CD4-positive, alpha-beta T cell treated with Interleukin-17A for 4 hours (primary cell): ENCODE results near the gene TPRN.
A peak's percentile ranks its signal among the peaks of the same experiment; 100 is the strongest.

Experiments used
- DNase-seq: peaks from one replicate; pipeline ENCODE4 v3.0.0-alpha.2; 2020; ENCODE audit warnings: mixed read lengths

Gene TPRN

GRCh38 chr9:137205126-137206069 lies 4.9 kb upstream of the TPRN start, which contains the start of the genes NDOR1 and TMEM203:
TSS of gene NDOR1 (plus strand) at chr9:137205700. CDS start at chr9:137205778, 78 bp downstream.
TSS of gene TMEM203 (minus strand) at chr9:137205648. CDS start at chr9:137205414, 234 bp downstream.
- peak; percentile 95 for DNase-seq

GRCh38 chr9:137204731-137205125 lies 4.2 kb upstream of the TPRN start:
- no peak for DNase-seq

- DNase-seq, result no peak
Measured at GRCh38 chr9:137202966-137203365, 2.4 kb upstream of the TPRN start.

GRCh38 chr9:137201205-137201868 lies 796 bp upstream of the TPRN start:
- DNase-seq, result no peak

- no peak for DNase-seq
Measured at GRCh38 chr9:137199411-137200121, 975 bp downstream of the TPRN start.

- DNase-seq, result no peak
Measured at GRCh38 chr9:137198902-137199283, 1.6 kb downstream of the TPRN start.

GRCh38 chr9:137198051-137198901 lies 2.3 kb downstream of the TPRN start:
- DNase-seq, result no peak

- DNase-seq, result no peak
Measured at GRCh38 chr9:137195525-137196220, 4.9 kb downstream of the TPRN start.

GRCh38 chr9:137194909-137195308 lies 5.6 kb downstream of the TPRN start:
- no peak for DNase-seq

- no peak for DNase-seq
Measured at GRCh38 chr9:137194388-137194787, 6.2 kb downstream of the TPRN start.

GRCh38 chr9:137193771-137194170 lies 6.8 kb downstream of the TPRN start:
- DNase-seq, result no peak

GRCh38 chr9:137192859-137193258 lies 7.7 kb downstream of the TPRN start:
- no peak for DNase-seq

- DNase-seq, result no peak
Measured at GRCh38 chr9:137192448-137192780, 8.1 kb downstream of the TPRN start.

GRCh38 chr9:137191691-137192447 lies 8.7 kb downstream of the TPRN start:
- DNase-seq, result no peak

GRCh38 chr9:137191245-137191644 lies 9.3 kb downstream of the TPRN start:
- DNase-seq, result no peak

GRCh38 chr9:137190315-137190856 lies 10.2 kb downstream of the TPRN start:
- no peak for DNase-seq

- no peak for DNase-seq
Measured at GRCh38 chr9:137189297-137190295, 10.9 kb downstream of the TPRN start.

- DNase-seq, result peak; percentile 94
Measured at GRCh38 chr9:137188490-137189296, 11.8 kb downstream of the TPRN start, which contains the start of the genes ANAPC2 and SSNA1. TSS of gene ANAPC2 (minus strand) at chr9:137188560. CDS start at chr9:137188532, 28 bp downstream. TSS of gene SSNA1 (plus strand) at chr9:137188676. CDS start at chr9:137188727, 51 bp downstream.
